ENCODE results near the gene PFKFB2. TPM values are rescaled to one million over a fixed set of nuclear protein-coding genes. Genes with fewer than 3 reads are reported as not detected.

Gene PFKFB2
- polyA plus RNA-seq, 1 donor (not counting 4 experiments of a cell fraction or from before 2014, with no cell fraction given) = 12.2 TPM

DNA sequence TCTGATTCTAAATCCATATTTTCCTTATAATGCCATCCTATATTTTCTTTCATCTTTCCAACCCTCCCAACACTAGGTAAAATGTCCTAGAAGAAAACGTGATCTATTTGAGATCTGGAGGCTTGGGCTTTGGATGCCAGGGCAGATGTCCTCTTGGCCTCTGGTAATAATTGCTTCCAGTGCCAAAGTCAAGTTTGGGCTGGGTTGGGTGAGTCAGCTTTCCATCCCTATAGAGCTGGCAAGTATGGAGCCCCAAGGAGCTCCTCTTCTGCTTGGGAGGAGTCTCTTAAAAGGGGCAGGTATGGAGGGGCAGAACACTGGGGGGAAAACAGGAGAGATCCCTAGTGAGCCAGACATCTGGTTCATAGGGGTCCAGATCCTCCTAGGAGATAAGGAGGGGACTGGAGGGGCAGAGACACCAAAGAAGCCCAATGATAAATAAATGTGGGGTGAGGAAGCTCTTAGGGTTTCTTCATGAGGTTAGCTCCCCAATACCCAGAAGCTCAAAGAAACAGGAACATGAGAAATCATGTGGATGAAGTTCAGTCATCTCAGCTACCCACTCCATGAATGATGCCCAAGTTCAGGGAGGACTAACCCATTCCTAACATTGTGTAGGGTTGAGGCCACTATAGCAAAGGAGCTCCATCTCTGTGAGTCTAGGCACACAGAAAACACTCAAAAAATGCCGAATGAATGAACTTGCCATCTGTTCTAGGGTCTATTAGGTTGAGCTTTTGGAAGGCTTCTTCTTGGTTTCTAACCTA is 24.0 kb upstream of the PFKFB2 start:
- peak overlapping the region; percentile 99 for H3K27ac ChIP-seq (ENCODE audit: control insufficient read depth, insufficient read depth, low read length)
- no peak for DNase-seq (ENCODE audit: low read depth, low spot score)

DNA sequence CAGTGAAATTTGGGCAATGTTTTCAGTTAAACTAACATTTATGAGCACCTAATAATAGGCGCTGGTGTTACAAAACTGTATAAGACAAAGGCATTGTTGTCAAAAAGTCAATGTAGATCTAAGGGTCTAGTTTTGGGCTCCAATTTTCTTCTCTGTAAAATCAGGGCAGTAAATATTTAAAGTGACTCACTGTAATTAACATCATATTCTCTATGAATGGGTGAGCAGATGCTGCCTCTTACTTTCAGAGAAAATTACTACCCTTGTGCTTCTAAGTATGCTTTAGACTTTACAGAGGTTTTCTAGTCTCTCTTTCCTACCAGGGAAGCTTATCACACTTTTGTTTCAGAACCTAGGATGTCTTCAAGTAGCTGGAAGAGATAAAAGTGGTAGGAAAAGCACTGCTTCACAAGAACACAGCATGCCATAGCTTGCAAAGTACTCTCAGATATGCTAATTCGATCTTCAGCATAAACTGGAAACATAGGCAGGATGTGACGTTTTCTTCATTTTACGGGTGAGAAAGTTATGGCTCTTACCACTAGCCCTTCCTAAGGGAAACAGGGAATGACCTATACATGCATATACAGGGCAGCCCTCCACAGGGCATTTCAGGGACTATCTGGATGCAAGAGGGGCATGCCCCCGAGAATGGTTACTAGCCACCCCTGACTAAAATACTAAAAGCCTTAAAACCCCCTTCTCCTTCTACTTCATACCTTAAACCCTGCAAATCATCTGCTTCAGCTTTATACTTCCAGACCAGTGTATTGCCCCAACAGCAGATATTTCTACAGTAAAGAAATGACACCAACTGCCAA is 23.2 kb upstream of the PFKFB2 start:
- H3K79me2 ChIP-seq (ENCODE audit: control insufficient read depth, insufficient read depth, low read length) = peaks cover 69% of the 10 kb centered on the region

More for the DNA sequence above, 24.0 kb upstream of the PFKFB2 start:
- no peaks in the 10 kb centered on the region for H3K9me3 ChIP-seq (ENCODE audit: control insufficient read depth, low read depth, low read length)
- H3K79me2 ChIP-seq (ENCODE audit: control insufficient read depth, insufficient read depth, low read length) = peaks cover 76% of the 10 kb centered on the region
- H3K9ac ChIP-seq (ENCODE audit: control insufficient read depth, extremely low read depth, insufficient read depth, low read length) = peak overlapping the region; percentile 93
- peak overlapping the region; percentile 70 to 94 (median 81) for H3K4me3 ChIP-seq (ENCODE audit: control insufficient read depth in 2 of 3, extremely low read depth in 1 of 3, insufficient read depth in 2 of 3, low read depth in 1 of 3, low read length in 3 of 3)
- peak overlapping the region; percentile 98 for H3K4me2 ChIP-seq (ENCODE audit: control insufficient read depth, extremely low read depth, insufficient read depth, low read depth, low read length)
- dilution Hi-C loops (cut with MboI; ENCODE audit: extremely low pct_ligation_motif_present, low sequenced_read_pairs) = no loop called here
- peaks cover 76% of the 10 kb centered on the region for H3K4me1 ChIP-seq (ENCODE audit: control insufficient read depth, extremely low read depth, insufficient read depth, low read length)
- H3K9me1 ChIP-seq (ENCODE audit: control insufficient read depth, extremely low read depth, insufficient read depth, low read length) = no peaks in the 10 kb centered on the region
- H2AFZ ChIP-seq (ENCODE audit: control insufficient read depth, low read length) = no peak overlapping the region
- H4K20me1 ChIP-seq (ENCODE audit: control insufficient read depth, extremely low read depth, insufficient read depth, low read length) = no peaks in the 10 kb centered on the region
- H3K27me3 ChIP-seq (ENCODE audit: control insufficient read depth, extremely low read depth, insufficient read depth, low read length) = no peaks in the 10 kb centered on the region
- peaks cover 10 to 42% of the 10 kb centered on the region in 2 experiments for H3K36me3 ChIP-seq (ENCODE audit: control insufficient read depth in 2 of 2, extremely low read depth in 1 of 2, insufficient read depth in 2 of 2, low read length in 2 of 2)
- peak; percentile 66 for FAIRE-seq
- TF ChIP-seq EZH2 (IDR thresholded peaks at IDR 0.05; ENCODE audit: low read length) = no peak
- TF ChIP-seq, protein P1, sequence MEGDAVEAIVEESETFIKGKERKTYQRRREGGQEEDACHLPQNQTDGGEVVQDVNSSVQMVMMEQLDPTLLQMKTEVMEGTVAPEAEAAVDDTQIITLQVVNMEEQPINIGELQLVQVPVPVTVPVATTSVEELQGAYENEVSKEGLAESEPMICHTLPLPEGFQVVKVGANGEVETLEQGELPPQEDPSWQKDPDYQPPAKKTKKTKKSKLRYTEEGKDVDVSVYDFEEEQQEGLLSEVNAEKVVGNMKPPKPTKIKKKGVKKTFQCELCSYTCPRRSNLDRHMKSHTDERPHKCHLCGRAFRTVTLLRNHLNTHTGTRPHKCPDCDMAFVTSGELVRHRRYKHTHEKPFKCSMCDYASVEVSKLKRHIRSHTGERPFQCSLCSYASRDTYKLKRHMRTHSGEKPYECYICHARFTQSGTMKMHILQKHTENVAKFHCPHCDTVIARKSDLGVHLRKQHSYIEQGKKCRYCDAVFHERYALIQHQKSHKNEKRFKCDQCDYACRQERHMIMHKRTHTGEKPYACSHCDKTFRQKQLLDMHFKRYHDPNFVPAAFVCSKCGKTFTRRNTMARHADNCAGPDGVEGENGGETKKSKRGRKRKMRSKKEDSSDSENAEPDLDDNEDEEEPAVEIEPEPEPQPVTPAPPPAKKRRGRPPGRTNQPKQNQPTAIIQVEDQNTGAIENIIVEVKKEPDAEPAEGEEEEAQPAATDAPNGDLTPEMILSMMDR (optimal IDR thresholded peaks at IDR 0.05 in 1 of 3, IDR thresholded peaks at IDR 0.05 in 1 of 3, conservative IDR thresholded peaks at IDR 0.05 in 1 of 3; ENCODE audit: extremely low read depth in 1 of 3, insufficient read depth in 2 of 3, low read length in 3 of 3) = no peak

More for the DNA sequence above, 23.2 kb upstream of the PFKFB2 start:
- no peak for TF ChIP-seq EZH2 (IDR thresholded peaks at IDR 0.05; ENCODE audit: low read length)
- TF ChIP-seq, protein P1 (optimal IDR thresholded peaks at IDR 0.05 in 1 of 3, IDR thresholded peaks at IDR 0.05 in 1 of 3, conservative IDR thresholded peaks at IDR 0.05 in 1 of 3; ENCODE audit: extremely low read depth in 1 of 3, insufficient read depth in 2 of 3, low read length in 3 of 3) = peak in 1 of 3 experiments; percentile 7
- peak overlapping the region; percentile 70 to 94 (median 81) for H3K4me3 ChIP-seq (ENCODE audit: control insufficient read depth in 2 of 3, extremely low read depth in 1 of 3, insufficient read depth in 2 of 3, low read depth in 1 of 3, low read length in 3 of 3)
- H3K4me1 ChIP-seq (ENCODE audit: control insufficient read depth, extremely low read depth, insufficient read depth, low read length) = peaks cover 78% of the 10 kb centered on the region
- dilution Hi-C loops (cut with MboI; ENCODE audit: extremely low pct_ligation_motif_present, low sequenced_read_pairs) = no loop called here
- DNase-seq (ENCODE audit: low read depth, low spot score) = no peak
- H3K36me3 ChIP-seq (ENCODE audit: control insufficient read depth in 2 of 2, extremely low read depth in 1 of 2, insufficient read depth in 2 of 2, low read length in 2 of 2) = peaks cover 7 to 39% of the 10 kb centered on the region in 2 experiments
- peak; percentile 91 for FAIRE-seq
- no peaks in the 10 kb centered on the region for H3K9me3 ChIP-seq (ENCODE audit: control insufficient read depth, low read depth, low read length)
- H4K20me1 ChIP-seq (ENCODE audit: control insufficient read depth, extremely low read depth, insufficient read depth, low read length) = no peaks in the 10 kb centered on the region
- no peak overlapping the region for H2AFZ ChIP-seq (ENCODE audit: control insufficient read depth, low read length)
- peak overlapping the region; percentile 98 for H3K4me2 ChIP-seq (ENCODE audit: control insufficient read depth, extremely low read depth, insufficient read depth, low read depth, low read length)
- no peaks in the 10 kb centered on the region for H3K9me1 ChIP-seq (ENCODE audit: control insufficient read depth, extremely low read depth, insufficient read depth, low read length)
- H3K27me3 ChIP-seq (ENCODE audit: control insufficient read depth, extremely low read depth, insufficient read depth, low read length) = no peaks in the 10 kb centered on the region
- H3K27ac ChIP-seq (ENCODE audit: control insufficient read depth, insufficient read depth, low read length) = peak overlapping the region; percentile 99
- H3K9ac ChIP-seq (ENCODE audit: control insufficient read depth, extremely low read depth, insufficient read depth, low read length) = peak overlapping the region; percentile 93
